Retina (tissue), 1 donor: ENCODE results near the gene PGR.

Experiments
- DNase-seq: peaks from one replicate; pipeline ENCODE4 v3.0.0-alpha.2; 2016

The PGR gene

GRCh38 chr11:101008961-101009689 lies 120.5 kb downstream of the PGR start:
- DNase-seq: no peak

GRCh38 chr11:101003468-101003867 lies 126.1 kb downstream of the PGR start:
- no peak for DNase-seq

- DNase-seq: no peak
Measured at GRCh38 chr11:100999756-101000155, 129.9 kb downstream of the PGR start.

GRCh38 chr11:100994966-100995365 lies 134.6 kb downstream of the PGR start:
- no peak for DNase-seq

GRCh38 chr11:100991541-100991940 lies 138.1 kb downstream of the PGR start:
- no peak for DNase-seq

GRCh38 chr11:100990931-100991330 lies 138.7 kb downstream of the PGR start:
- DNase-seq: no peak

- no peak for DNase-seq
Measured at GRCh38 chr11:100984668-100985067, 144.9 kb downstream of the PGR start.

- DNase-seq: no peak
Measured at GRCh38 chr11:100981196-100981824, 148.3 kb downstream of the PGR start.

GRCh38 chr11:100980156-100980555 lies 149.5 kb downstream of the PGR start:
- no peak for DNase-seq
